SW480 (cell line): ENCODE results near the gene MARCKSL1.
A peak's percentile ranks its signal among the peaks of the same experiment; 100 is the strongest.
"Not testable (repeated sequence)": the region's sequence is repeated elsewhere in the genome, so short reads cannot be mapped to it uniquely, and the experiment has no call there.

Experiments
- DNase-seq: peaks from one replicate; pipeline ENCODE4 v3.0.0-alpha.2; 2016; ENCODE audit warnings: low spot score

Gene MARCKSL1, protein sequence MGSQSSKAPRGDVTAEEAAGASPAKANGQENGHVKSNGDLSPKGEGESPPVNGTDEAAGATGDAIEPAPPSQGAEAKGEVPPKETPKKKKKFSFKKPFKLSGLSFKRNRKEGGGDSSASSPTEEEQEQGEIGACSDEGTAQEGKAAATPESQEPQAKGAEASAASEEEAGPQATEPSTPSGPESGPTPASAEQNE

DNA sequence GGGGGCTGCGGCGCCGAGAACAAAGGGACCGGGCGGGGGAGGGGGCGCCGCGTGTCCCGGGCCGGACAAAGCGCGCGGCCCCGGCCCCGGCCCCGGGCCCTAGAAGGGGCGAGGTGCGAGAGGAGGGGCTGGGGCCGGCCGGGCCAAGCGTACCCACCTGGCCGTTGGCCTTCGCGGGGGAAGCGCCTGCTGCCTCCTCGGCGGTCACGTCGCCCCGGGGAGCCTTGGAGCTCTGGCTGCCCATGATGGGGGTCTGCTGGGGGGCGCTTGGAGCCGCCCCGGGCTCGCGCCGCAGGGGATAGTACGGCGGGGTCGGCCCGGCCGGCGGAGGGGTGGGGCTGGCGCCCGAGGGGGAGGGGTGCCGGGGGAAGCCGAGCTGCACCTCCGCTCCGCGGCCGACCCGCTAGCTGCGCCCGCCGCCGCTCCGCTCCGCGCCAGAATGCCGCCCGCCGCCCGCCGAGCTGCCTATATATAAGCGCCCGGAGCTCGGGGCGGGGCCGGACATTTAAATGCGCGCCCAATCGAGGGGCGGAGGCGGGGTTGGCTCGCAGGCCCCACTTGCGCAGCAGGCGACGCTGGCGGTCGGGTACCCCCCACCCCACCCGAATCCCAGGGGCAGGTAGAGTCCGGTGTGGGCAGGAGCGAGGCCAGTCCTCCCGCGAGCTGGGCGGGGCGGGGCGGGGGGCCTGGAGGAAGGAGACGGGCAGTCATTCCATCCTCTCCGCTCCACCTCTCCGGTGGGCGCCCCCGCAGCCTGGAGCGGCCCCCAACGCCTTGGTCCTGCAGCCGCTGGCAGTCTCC lies at the start of gene MARCKSL1:
Gene MARCKSL1 (minus strand): TSS at position 444 of the 801 bp plus-strand sequence. CDS start 200 bp downstream, at position 244.
- peak; percentile 60 for DNase-seq

DNA sequence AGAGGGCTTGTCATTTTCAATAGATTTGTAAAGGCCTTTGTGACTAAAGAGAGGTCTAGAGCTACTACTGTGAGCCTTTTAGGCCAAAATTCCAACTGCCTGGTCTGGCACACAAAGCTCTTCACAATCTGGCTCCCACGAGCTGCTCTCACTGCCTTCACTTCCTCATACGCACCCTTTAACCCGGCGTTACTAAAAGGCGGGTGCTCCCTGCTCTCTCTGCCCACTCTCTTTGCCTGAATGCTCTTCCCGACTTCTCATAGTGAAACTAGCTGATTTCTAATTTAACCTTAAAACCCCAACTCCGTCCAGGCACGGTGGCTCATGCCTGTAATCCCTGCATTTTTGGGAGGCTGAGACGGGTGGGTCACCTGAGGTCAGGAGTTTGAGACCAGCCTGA lies 44.0 kb upstream of the MARCKSL1 start:
- DNase-seq, result no peak

DNA sequence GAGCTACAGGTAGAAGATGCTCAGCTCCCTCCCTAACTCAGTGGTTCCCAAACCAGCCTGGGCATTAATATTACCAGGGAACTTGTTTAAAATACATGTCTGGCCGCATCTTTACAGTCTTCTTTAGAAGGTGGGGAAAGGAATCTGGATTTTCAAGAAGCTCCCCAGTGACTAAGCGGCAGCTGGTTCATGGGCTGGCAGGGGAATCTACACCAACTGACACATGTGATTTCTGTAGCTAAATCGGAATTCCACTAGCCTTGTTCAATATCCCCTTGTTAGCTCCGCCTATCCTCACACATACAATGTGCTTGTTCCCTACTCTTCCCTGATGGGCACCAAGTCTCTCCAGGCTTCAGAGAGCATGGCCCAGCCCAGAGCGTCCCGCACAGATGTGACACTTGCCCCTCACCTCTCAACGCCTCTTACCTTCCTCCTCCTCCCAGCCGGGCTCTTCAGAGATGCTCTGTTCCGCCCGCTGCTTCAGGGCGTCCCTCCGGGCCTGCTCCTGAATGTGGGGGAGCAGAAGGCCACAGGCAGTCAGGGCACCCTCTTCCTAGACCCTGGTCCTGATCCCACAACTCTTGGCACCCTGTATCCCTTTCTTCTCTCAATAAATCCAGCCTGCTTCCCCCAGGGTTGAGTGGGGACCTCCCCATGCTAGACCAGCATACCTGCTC lies 41.6 kb upstream of the MARCKSL1 start:
- DNase-seq, result no peak

DNA sequence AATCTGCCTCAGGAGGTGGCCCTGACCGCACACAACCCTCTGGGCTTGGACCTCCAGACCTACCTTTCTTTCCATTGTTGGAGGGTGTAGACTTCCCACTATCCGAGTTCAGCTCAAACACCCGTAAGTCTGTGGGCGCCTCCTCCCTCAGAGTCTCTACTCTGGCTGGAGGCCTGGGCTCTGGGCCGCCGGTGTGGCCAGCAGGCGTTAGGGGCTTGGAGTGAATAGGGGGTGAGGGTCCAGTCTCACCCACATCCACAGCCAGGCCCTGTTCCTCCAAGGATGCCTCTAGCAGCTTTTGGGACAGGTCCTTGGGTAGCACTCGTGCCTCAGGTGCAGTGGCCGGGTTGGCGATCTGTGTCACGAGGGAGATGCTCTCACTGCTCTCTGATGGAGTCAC lies 40.2 kb upstream of the MARCKSL1 start:
- no peak for DNase-seq

DNA sequence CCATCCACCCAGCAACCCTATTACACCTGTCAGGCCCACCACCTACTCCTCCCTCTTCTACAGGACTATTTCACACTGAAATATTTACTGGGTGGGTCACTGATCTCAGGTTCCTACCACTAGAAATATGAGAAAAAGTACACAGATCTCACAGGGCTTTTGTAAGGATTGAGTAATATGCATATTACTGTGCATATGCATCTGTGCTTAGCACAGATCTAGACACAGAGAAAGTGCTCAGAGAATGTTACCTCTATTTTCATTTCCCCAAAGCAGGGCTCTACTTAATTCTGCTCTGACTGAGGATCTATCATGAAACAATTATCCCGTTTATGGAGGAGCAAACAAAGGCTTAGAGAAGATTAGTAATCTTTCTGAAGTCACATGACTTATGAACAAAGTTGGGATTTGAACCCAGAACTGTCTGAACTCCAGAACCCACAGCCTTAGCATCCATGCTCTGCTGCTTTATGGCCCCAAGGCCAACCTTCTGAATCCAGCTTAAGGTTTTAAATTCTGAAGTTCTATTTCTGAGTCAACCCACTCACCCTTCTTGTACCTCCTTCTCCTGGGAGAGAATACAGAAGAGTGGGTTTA lies 38.1 kb upstream of the MARCKSL1 start:
- DNase-seq, result no peak

DNA sequence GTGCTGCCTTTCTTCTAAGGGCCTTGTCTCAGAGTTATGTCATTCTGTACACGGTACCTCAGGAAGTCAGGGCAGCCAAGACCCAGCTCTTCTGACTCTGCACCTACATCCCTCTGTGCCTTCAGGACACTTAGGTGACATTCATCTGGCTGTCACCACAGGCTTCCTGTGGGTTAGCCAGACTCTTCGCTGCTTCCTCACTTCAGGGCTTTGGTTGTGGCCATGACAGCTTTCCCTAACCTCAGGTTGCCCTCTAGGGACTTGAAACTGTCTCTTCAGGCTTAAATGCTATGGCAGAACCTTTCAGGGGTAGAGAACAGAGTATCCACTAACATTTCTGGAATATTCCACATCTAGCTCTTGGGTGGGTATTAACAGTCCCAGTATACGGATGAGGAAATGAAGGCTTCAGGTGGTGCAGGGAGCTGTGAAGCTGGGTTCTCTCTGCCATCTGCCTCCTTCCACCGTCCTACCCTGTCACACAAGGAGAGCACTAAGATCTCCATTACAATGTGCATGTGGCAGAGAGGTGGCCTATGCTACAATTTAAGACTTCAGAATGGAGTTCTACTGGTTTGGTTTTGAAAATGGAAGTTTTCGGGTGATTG lies 36.2 kb upstream of the MARCKSL1 start:
- DNase-seq, result no peak

DNA sequence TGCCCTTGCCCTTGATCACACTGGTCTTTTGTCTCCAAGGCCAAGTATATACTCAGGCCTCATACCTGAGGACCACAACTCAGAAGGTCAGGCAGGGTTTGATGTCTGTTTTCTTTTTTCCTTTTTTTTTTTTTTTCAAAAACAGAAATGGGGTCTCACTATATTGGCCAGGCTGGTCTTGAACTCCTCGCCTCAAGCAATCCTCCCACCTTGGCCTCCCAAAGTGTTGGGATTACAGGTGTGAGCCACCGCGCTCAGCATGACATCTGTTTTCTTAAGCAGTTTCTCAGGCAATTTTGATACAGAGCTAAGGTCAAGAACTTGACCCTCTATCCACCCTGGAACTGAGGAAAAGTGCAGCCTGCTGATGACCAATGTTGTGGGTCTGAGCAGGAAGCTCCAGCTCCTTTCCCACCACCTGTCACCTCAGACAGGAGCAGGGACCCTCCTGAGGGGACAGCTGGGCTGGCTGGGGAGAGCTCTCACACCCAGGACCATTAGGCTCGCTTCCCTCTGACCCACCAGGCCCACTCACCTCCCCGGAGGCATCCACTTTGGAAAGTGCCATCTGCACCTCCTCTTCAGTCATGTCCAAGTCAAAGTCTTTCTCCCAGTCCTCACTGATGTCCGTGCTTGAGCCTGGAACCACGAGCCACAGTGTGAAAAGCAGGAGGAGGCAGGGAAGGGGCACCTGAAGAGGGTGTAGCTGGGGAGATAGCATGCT lies 32.0 kb upstream of the MARCKSL1 start:
- DNase-seq, result no peak

DNA sequence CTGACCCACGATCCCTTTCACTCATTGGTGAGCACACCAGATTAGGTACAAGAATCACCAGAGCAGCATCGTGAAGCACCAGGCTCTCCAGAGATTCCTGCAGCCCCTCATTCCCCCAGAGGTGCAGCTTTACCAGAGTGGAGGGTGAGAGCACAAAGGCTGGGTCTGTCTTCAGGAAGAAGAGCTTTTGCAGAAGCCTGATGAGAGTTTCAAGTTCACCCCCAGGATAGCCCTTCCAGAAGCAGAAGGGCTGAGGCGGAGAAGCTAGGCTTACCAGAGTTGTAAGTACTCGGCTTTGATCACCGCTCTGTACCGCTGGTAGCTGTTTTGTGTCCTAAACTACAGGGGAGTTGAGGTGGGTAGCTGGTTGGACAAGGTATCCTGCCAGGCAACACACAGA lies 29.4 kb upstream of the MARCKSL1 start:
- no peak for DNase-seq

DNA sequence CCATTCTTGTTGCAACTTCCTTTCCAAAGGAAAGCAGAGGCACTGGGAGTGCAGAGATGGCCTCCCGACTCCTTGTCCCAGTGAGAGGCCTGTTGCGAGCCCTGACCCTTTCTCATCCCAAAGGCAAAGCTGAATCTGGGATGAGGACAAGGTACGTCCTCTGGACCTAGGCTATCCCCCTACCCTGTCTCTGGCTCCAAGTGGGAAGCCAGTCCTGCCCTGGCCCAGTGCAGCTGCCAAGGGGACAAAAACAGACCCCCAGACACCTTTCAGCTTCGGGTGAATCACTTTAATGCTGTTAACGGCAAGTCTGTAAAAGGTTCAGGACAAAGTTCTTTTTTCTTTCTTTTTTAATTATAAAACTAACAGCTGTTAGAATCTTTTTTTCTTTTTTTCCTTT lies 28.8 kb upstream of the MARCKSL1 start:
- DNase-seq, result no peak

DNA sequence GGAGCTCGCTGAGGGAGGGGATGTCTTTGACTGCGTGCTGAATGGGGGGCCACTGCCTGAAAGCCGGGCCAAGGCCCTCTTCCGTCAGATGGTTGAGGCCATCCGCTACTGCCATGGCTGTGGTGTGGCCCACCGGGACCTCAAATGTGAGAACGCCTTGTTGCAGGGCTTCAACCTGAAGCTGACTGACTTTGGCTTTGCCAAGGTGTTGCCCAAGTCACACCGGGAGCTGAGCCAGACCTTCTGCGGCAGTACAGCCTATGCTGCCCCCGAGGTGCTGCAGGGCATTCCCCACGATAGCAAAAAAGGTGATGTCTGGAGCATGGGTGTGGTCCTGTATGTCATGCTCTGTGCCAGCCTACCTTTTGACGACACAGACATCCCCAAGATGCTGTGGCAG lies 27.7 kb upstream of the MARCKSL1 start:
- no peak for DNase-seq

DNA sequence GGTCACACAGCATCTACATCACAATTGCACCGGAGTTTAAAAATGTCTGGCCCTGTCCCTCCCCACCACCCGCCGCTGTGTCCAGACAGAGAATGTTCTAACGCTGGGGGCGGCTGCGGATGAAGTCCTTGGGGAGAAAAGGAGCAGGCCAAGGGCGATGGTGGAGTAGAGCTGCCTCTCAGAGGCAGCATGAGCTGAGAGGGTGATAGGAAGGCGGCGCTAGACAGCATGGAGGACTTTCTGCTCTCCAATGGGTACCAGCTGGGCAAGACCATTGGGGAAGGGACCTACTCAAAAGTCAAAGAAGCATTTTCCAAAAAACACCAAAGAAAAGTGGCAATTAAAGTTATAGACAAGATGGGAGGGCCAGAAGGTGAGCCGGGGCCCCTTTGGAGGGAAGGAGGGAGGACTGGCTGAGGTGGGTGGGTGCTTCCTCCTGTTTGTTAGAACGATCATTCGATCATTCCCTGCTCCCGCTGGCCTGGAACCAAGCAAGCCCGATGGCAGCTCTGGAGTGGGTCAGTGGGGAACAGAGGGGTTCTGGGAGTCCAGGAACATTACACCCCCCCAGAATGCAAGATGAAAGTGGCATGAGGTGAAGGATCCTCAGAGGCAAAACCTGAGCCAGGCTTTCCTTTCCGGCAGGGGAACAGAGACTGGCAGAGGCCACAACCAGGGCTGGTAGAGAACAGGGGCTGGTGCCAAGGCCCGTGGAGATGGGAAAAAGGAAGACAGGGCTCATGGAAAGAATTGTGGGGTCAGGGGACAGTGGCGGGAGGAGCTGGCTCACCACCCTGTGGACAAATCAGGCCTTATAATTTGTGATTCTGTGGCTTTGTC lies 26.7 kb upstream of the MARCKSL1 start, which contains the start of the genes FAM229A and TSSK3:
Gene FAM229A (minus strand): TSS at position 12 of the 840 bp plus-strand sequence. CDS start 394 bp downstream, outside the sequence.
Gene TSSK3 (plus strand): TSS at position 66 of the 840 bp plus-strand sequence. CDS start 163 bp downstream, at position 229.
- DNase-seq, result no peak

DNA sequence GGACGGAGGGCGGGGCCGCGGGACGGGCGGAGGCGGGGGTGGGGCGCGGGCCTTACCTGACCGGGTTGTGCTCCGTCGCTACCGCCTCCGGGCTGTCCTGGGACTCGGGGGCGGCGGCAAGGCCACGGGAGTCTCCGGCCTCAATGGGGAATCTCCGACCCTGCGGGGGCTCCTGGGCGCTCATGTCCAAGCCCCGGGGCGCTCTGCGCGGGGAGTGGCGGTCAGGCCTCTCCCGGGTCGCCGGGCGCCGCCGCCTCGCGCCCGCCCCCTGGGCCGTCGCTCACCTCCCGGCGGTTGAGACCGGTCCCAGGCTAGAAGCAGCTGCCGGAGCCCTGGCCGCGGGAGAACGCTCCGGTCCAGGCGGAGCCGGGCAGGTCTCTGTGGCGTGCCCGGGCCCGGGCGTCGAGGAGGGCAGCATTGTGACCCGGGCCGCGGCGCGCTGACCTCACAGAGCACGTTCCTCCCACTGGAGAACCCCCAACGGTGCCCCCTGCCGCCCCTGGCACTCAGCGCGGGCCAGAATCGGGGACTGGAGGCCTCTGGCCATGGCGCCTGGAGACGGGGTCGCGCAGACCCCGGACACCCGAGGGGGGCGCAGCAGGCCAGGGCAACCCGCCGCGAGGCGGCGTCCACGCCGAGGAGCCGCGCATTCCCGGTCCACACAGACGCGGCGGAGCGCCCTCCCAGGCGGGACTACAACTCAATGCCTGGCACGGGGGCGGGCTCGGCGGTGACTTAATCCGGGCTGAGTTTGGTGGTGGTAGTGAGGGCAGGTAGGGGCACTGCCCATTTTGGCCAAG lies 25.8 kb upstream of the MARCKSL1 start:
- peak; percentile 33 for DNase-seq

DNA sequence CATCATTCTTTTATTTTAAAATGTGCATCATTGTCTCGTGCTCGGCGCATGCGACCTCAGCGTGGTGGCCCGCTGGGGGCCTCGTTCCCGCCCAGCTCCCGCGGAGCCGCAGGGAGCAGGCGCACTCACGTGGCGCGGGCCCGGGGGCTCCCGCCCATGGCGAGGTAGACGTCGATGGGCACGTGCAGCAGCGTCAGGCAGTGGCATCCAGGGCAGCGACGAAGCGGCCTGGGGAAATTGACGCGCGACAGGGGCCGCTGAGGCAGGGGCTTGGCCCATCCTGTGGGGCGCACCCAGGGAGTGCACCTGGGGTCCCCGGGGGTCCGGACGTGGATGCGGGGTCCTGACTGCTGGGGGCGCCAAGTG lies 25.3 kb upstream of the MARCKSL1 start:
- no peak for DNase-seq

DNA sequence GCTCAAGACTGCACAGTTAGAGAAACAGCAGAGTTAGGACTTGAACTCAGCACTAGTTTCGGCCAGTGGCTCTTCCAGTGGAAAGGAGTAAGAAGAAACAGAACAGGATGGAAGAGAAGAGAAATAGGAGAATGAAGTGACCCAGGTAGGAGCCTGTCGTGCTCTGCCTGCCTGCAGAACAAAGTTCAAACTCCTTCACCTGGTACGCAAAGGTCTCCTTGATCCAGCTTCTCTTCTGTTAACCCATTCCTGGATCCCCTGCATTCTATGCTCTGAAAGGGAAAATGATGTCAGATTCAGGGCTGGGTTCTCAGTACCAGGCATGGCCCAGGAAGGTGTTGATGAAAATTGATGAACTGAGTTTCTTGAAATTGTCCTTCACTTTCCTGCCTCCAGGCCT lies 22.4 kb upstream of the MARCKSL1 start:
- DNase-seq, result no peak

DNA sequence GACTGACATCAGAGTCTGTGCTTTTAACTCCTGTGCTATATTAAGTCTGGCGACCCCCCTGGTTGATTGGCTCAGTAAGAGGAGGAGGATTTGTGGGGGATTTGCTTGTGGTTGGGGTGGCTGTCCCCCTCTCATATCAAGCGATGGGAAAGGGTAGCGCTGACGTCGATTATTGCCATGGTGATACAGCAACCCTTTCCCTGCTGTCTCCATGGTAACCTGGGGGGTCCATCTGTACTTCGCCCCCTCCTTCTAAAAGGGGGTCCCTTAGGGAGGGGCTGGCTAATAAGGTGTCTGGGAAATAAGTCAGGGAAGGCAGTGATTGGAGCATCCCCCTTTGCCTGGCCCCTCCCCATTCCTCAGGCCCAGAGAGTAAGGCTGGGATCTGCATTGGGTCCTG lies 21.6 kb upstream of the MARCKSL1 start:
- no peak for DNase-seq

DNA sequence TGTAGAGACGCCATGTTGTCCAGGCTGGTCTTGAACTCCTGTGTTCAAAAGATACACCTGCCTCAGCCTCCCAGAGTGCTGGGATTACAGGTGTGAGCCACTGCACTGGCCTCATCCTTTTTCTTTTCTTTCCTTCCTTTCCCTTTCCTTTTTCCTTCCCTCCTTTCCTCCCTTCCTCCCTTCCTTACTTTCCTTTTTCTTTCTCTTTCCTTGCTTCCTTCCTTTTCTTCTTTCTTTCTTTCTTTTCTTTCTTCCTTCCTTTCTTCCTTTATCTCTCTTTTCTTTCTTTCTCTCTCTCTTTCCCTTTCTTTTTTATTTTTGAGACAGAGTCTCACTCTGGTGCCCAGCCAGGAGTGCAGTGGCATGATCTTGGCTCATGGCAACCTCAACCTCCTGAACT lies 20.4 kb upstream of the MARCKSL1 start:
- no peak for DNase-seq

DNA sequence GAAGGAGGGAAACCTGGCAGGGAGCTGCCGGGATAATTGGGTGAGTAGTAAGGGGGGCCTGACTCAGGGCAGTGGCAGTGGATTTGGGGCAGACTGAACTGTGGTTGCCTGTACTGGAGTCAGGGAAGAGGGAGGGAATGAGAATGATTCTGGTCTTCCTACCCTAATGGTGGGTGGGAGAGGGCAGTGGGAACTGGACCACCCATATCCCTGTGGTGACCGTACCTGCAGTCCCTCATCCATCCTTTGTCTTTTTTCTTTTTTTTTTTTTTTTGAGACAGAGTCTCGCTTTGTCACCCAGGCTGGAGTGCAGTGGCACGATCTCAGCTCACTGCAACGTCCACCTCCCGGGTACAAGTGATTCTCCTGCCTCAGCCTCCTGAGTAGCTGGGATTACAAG lies 19.7 kb upstream of the MARCKSL1 start:
- not testable (repeated sequence) for DNase-seq

DNA sequence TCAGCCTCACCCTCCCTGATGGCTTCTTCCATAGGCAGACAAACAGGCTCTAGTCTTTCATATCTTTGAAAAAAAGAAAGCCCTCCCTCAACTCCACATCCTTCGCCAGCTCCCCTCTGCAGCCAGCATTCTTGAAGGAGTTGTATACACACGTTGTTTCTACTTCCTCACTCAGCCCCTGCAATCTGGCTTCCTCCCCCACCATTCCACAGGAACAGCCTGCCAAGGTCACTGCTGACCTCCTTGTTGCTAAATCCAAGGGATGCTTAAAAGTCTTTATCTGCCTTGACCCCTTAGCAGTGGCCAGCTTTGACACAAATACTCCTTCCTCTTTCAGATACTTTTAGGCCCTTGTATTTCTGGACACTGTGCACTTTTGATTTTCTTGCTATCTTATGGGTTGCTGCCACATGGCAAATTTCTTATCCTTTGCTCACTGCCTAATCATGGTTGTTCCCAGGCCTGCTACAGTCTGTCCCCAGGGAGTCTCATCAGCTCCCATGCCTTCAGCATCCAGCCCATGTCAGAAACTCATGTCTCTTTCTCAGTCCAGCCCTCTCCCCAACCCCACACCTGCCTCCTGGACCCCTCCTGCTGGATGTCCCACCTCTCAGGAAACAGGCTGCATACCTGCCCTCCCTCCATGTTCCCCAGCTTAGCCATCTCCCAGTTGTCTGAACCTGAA lies 18.0 kb upstream of the MARCKSL1 start:
- DNase-seq, result no peak

DNA sequence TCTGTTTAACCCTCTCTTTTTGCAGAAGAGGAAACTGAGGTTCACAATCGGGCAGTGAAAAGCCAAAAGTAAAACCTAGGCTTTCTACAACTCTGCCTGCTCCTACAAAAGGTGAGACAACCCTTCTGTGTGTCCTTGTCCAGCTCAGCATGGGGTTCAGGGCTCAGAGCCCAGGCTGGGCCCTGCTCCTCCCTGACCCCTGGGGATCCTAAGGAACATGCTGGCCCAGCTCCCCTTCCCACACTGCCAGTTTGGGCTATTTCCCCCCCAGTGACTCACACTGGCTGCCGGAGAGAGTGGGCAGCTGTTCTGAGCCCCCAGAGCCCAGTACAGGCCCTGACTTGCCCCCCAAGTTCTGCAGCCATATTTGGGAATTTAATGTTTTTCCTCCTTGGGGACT lies 17.4 kb upstream of the MARCKSL1 start:
- no peak for DNase-seq
